Measurements from ENCODE around the gene ASCL2.
A peak's percentile ranks its signal among the peaks of the same experiment; 100 is the strongest.

The ASCL2 gene

DNA sequence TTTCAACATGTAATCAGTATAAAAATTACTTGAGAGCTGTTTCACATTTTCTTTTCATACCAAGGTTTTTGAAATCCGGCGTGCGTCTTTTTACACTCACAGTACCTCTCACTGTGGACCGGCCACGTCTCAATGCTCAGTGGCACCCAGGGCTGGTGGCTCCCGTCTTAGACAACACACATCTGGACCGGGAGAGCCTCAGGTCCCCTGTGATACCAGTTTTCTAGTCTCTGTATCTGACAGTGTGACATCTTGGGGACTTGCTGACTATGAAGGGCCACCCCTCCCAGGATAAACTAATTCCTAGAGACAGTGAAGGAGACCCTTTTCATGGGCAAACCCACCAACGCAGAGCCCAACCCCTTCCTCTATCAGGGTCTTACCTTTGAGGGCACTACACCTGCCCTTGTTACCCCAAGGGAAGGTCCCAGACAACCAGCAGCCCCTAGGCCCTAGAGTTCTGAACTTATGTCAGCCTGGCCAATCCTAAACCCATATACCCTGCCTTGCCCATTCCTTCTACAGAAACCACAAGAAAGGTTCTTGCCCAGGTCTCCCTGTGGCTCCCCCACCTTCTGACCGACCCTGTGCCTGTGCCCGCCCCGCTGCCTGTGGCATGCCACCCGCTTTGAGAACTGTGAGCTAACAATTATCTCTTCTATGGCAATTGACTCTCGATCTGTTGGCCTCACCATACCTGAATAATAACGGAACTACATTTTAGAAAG is 6.1 kb upstream of the ASCL2 start:
- 89 to 94% methylated on average over 11 to 14 of the region's 14 CpGs for WGBS, 2 experiments (ENCODE audit: insufficient coverage in 2 of 2)
- no peaks in the 10 kb centered on the region for H3K9me3 ChIP-seq (ENCODE audit: control insufficient read depth, low read length)
- no peak overlapping the region for H3K4me3 ChIP-seq (ENCODE audit: extremely low read depth, insufficient read depth, low read length, poor library complexity, severe bottlenecking)
- H3K27ac ChIP-seq (ENCODE audit: low read depth, low read length, severe bottlenecking) = no peak overlapping the region
- H3K36me3 ChIP-seq (ENCODE audit: control insufficient read depth, insufficient read depth, low read length) = no peaks in the 10 kb centered on the region
- no peaks in the 10 kb centered on the region for H3K4me1 ChIP-seq (ENCODE audit: control insufficient read depth, insufficient read depth, low read length, poor library complexity, severe bottlenecking)

DNA sequence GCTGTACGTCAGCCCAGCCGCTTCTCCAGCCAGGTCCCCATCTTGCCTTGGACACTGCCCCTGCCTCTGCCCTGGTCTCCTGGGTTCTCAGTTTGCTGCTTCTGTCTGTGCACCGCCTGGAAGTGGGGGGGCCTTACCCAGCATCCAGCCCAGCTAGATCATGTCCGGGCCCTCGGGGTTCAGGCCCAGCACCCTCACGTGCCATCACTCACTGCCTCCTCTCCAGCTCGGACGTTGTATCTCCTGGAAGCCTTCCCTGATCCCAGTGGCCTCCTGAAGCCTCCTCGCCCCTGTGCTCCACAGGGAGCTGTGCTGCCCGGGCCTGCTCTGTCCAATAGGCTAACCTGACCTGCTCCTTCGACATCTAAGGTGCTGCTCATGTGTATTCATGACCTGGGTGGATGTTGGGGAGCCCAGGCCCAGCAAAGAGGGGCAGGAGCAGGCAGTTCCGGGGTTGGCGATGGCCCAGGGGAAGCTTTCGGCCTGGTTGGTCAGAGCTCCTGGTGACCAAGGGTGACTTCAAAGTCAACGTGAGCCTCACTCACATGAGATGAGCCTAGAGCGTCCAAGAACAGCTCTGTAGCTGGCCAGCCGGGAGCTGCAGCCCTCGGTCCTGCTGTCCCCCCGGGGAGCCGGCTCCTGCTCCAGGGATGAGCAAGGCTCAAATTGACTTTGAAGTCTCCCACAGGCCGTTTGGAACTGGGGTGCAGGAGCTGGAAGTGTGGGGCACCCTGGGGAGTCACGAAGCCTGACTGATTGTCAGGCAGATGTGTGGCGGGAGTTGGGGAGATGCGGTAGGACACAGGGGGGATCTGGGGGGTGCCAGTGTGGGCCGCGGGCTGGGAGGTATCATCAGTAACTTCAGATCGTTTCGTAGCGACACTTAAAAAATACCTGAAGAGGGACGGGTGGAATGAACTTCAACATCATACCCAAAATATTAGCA is 5.2 kb upstream of the ASCL2 start:
- WGBS, 2 experiments (ENCODE audit: insufficient coverage in 2 of 2) = 92 to 94% methylated on average over 19 to 24 of the region's 30 CpGs

DNA sequence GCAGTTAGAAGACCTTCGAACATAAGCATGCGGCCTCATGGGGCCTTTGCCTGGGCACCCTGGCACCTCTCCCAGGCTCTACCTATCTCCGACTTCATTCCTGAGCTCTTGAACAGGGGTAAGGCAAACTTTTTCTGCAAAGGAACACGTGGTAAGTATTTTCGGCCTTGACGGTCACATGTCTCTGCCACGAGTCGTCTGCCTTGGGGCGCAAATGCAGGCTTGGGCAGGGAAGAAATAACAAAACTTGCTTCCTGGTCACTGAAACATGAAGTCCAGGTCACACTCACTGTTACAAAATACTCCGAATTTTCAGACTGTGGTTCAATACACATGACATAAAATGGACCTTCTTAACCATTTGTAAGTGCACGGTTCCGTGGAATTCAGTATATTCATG is 3.4 kb upstream of the ASCL2 start:
- H3K4me1 ChIP-seq (ENCODE audit: control insufficient read depth, insufficient read depth, low read length, poor library complexity, severe bottlenecking) = no peaks in the 10 kb centered on the region
- H3K36me3 ChIP-seq (ENCODE audit: control insufficient read depth, insufficient read depth, low read length) = no peaks in the 10 kb centered on the region
- WGBS, 2 experiments (ENCODE audit: insufficient coverage in 2 of 2) = 84 to 91% methylated on average over 11 to 12 of the region's 12 CpGs
- no peaks in the 10 kb centered on the region for H3K9me3 ChIP-seq (ENCODE audit: control insufficient read depth, low read length)
- H3K4me3 ChIP-seq (ENCODE audit: extremely low read depth, insufficient read depth, low read length, poor library complexity, severe bottlenecking) = no peak overlapping the region
- H3K27ac ChIP-seq (ENCODE audit: low read depth, low read length, severe bottlenecking) = no peak overlapping the region

More for the DNA sequence above, 5.2 kb upstream of the ASCL2 start:
- Histone ChIP-seq H3K36me3 (ENCODE audit: control insufficient read depth, insufficient read depth, low read length) (no peaks in the 10 kb centered on the region), H3K27ac (ENCODE audit: low read depth, low read length, severe bottlenecking) (no peak overlapping the region), H3K4me1 (ENCODE audit: control insufficient read depth, insufficient read depth, low read length, poor library complexity, severe bottlenecking) (no peaks in the 10 kb centered on the region), H3K9me3 (ENCODE audit: control insufficient read depth, low read length) (no peaks in the 10 kb centered on the region), H3K4me3 (ENCODE audit: extremely low read depth, insufficient read depth, low read length, poor library complexity, severe bottlenecking) (no peak overlapping the region)

DNA sequence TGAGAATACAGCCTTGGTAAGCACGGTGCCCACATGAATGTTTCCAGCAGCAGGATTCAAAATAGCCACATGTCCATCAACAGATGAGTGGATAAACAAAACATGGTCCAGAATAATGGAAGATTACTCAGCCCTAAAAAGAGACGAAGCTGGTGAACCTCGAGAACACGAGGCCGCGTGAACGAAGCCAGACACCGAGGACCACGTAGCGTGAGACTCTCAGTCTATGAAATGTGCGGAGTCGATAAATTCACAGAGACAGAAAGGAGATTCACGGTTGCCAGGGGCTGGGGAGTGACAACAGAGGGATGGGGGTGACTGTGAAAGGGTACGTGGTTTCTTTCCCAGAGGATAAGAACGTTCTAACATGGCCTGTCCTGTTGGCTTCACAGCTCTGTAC is 2.9 kb upstream of the ASCL2 start:
- 90% methylated on average over 12 of the region's 15 CpGs for WGBS, 2 experiments (ENCODE audit: insufficient coverage in 2 of 2)
- Histone ChIP-seq H3K4me1 (ENCODE audit: control insufficient read depth, insufficient read depth, low read length, poor library complexity, severe bottlenecking) (no peaks in the 10 kb centered on the region), H3K27ac (ENCODE audit: low read depth, low read length, severe bottlenecking) (no peak overlapping the region), H3K4me3 (ENCODE audit: extremely low read depth, insufficient read depth, low read length, poor library complexity, severe bottlenecking) (no peak overlapping the region), H3K36me3 (ENCODE audit: control insufficient read depth, insufficient read depth, low read length) (no peaks in the 10 kb centered on the region), H3K9me3 (ENCODE audit: control insufficient read depth, low read length) (no peaks in the 10 kb centered on the region)

DNA sequence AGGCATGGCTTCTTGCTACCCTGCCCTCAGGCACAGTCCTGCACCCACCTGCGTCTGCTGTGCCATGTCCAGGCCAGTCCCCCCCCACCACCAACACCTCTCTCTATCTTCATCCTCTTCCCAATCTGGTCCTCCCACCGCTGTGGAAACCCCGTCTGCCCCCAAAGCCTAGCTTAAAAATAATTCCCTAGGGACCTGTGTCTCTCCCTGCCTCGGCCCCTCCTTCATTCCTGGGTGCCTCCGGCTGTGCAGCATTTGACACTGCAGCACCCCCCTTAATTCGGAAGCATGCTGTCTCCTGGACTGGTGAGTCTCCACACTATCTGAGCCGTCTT is 2.5 kb upstream of the ASCL2 start:
- WGBS, 2 experiments (ENCODE audit: insufficient coverage in 2 of 2) = 86% methylated on average over 7 of the region's 7 CpGs
- H3K27ac ChIP-seq (ENCODE audit: low read depth, low read length, severe bottlenecking) = no peak overlapping the region
- no peaks in the 10 kb centered on the region for H3K4me1 ChIP-seq (ENCODE audit: control insufficient read depth, insufficient read depth, low read length, poor library complexity, severe bottlenecking)
- no peak overlapping the region for H3K4me3 ChIP-seq (ENCODE audit: extremely low read depth, insufficient read depth, low read length, poor library complexity, severe bottlenecking)
- H3K36me3 ChIP-seq (ENCODE audit: control insufficient read depth, insufficient read depth, low read length) = no peaks in the 10 kb centered on the region
- no peaks in the 10 kb centered on the region for H3K9me3 ChIP-seq (ENCODE audit: control insufficient read depth, low read length)

DNA sequence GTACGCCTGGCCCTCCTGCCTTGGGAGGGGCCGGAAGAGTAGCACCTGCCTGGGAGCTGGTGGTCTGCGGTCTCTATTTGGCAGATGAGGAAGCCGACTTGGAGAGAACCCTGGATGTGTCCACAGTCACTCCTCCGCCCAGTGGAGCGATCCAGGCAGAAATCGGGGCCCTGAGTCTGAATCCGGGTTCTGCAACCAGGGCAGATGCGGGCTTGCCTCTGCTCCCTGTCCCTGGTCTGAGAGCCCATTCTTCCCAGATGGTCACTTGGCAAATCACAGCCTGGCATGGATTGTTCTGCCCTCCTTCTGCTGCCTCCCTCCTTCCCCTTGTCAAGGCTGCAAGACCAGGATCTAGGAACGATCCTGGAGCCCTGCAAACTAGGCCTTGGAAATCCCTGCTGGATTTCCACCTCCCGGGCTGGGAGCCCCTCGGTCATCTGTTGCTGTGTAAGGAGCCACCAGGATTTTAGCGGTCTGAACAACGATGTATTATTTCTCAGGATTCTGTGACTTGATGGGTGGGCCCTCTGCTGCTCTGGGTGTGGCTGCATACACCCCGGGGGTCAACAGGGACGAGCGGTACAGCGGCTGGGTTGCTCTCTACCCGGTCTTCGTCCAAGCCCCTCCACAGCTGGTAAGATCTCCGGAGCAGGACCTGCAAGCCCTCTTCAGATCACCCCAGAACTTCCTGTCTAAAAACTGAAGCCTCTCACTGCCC is 2.0 kb upstream of the ASCL2 start:
- Histone ChIP-seq H3K27ac (ENCODE audit: low read depth, low read length, severe bottlenecking) (no peak overlapping the region), H3K4me1 (ENCODE audit: control insufficient read depth, insufficient read depth, low read length, poor library complexity, severe bottlenecking) (no peaks in the 10 kb centered on the region), H3K4me3 (ENCODE audit: extremely low read depth, insufficient read depth, low read length, poor library complexity, severe bottlenecking) (no peak overlapping the region), H3K9me3 (ENCODE audit: control insufficient read depth, low read length) (no peaks in the 10 kb centered on the region), H3K36me3 (ENCODE audit: control insufficient read depth, insufficient read depth, low read length) (no peaks in the 10 kb centered on the region)
- WGBS, 2 experiments (ENCODE audit: insufficient coverage in 2 of 2) = 88 to 97% methylated on average over 21 of the region's 21 CpGs

DNA sequence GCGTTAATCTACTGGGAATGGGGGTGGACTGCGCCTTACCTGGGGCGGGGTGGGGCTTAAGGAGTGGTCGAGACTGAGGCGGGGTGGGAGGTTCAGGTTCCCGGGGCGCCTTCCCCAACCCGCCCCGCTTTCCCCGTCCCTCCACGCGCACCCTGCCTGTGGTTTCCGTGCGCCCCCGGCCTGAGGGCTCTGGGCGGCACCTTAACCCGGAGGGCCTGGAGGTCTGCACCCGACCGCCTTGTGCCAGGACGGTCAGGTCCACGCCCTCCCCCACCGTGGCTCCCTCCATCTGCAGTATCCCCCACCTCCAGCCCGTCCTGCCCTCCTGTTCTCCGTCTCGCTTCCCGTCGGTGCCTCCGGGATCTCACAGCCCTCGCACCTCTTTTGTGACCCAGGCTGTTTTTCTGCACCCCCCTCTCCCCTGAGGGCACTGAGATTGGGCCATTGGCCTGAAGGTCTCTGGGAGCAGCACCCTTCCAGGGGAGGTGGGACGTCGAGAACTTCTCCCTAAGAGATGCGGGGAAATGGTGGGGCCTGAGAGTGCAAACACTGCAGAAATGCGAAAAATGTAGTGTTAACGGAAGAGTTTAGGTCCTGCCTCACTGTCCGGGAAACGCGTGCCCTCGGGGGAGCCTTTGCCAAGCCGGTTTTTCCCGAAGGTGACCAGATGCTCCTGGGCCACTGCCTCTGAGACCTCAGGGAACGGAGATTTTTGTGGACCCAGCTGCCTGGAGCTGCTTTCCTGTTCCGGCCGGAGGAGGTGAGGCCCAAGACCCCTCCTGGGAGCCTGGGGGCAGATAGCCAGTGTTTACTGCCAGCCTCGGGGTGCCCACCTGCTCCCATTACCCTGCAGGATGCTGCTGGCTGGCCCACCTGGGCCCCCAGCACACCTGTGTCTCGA is 1.2 kb upstream of the ASCL2 start:
- no peaks in the 10 kb centered on the region for H3K9me3 ChIP-seq (ENCODE audit: control insufficient read depth, low read length)
- no peak overlapping the region for H3K27ac ChIP-seq (ENCODE audit: low read depth, low read length, severe bottlenecking)
- H3K36me3 ChIP-seq (ENCODE audit: control insufficient read depth, insufficient read depth, low read length) = no peaks in the 10 kb centered on the region
- H3K4me3 ChIP-seq (ENCODE audit: extremely low read depth, insufficient read depth, low read length, poor library complexity, severe bottlenecking) = no peak overlapping the region
- WGBS, 2 experiments (ENCODE audit: insufficient coverage in 2 of 2) = 54 to 60% methylated on average over 38 to 41 of the region's 45 CpGs
- no peaks in the 10 kb centered on the region for H3K4me1 ChIP-seq (ENCODE audit: control insufficient read depth, insufficient read depth, low read length, poor library complexity, severe bottlenecking)

DNA sequence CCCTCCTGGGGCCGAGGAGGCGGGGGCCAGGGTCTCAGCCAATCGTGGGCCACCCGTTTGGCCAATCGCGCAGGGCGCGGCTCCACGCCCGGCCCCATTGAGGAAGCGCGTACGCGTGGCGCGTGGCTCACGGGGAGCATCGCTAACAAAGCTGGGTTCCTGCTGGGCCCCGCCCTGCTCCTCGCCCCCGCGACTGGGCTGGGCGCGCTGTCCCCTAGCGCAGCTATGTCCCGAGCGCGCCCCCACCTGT is 614 bp upstream of the ASCL2 start:
- WGBS, 2 experiments (ENCODE audit: insufficient coverage in 2 of 2) = 19 to 25% methylated on average over 20 to 28 of the region's 28 CpGs
- Histone ChIP-seq H3K4me1 (ENCODE audit: control insufficient read depth, insufficient read depth, low read length, poor library complexity, severe bottlenecking) (no peaks in the 10 kb centered on the region), H3K27ac (ENCODE audit: low read depth, low read length, severe bottlenecking) (no peak overlapping the region), H3K9me3 (ENCODE audit: control insufficient read depth, low read length) (no peaks in the 10 kb centered on the region), H3K36me3 (ENCODE audit: control insufficient read depth, insufficient read depth, low read length) (no peaks in the 10 kb centered on the region), H3K4me3 (ENCODE audit: extremely low read depth, insufficient read depth, low read length, poor library complexity, severe bottlenecking) (no peak overlapping the region)

DNA sequence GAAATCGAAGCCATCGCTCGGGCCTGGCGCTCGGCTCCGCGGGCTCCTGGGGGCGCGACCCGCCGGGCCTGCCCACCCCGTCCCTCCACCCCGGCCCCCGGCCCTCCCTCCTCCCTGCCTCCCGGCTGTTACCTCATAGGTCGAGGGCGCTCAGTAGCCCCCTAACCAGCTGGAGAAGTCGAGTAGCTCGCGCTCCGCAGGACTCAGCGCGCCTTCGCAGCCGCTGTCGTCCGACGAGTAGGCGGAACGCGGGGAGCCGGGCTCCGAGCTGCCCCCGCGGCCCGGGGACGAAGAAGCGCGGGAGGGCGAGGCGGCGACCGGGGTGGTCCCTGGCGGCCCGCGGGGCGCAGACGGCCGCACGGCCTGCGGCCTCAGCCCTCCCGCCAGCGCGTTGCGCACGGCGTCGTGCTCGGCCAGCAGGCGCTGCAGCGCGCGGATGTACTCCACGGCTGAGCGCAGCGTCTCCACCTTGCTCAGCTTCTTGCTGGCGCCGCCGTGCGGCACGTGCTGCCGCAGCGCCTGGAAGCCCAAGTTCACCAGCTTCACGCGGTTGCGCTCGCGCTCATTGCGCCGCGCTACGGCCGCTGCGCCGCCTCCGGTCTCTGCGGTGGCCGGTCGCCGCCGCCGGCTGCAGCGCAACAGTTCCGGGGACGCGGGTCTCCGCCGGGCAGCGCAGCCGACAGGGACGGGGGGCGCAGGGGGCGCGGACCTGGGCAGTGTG is 627 bp downstream of the ASCL2 start:
- no peaks in the 10 kb centered on the region for H3K4me1 ChIP-seq (ENCODE audit: control insufficient read depth, insufficient read depth, low read length, poor library complexity, severe bottlenecking)
- H3K36me3 ChIP-seq (ENCODE audit: control insufficient read depth, insufficient read depth, low read length) = no peaks in the 10 kb centered on the region
- no peak overlapping the region for H3K27ac ChIP-seq (ENCODE audit: low read depth, low read length, severe bottlenecking)
- H3K4me3 ChIP-seq (ENCODE audit: extremely low read depth, insufficient read depth, low read length, poor library complexity, severe bottlenecking) = peak overlapping the region; percentile 32
- H3K9me3 ChIP-seq (ENCODE audit: control insufficient read depth, low read length) = no peaks in the 10 kb centered on the region
- 2 to 3% methylated on average over 62 to 86 of the region's 104 CpGs for WGBS, 2 experiments (ENCODE audit: insufficient coverage in 2 of 2)

All from mesodermal cell (in vitro differentiated cells).